Esophagus squamous epithelium (tissue), 5 donors: ENCODE results near the gene MED4. TPM values are rescaled to one million over a fixed set of nuclear protein-coding genes. Genes with fewer than 3 reads are reported as not detected.

ENCODE experiments used
- DNase-seq: peaks from one replicate; lab custom pipeline; 2025; lab: John Stamatoyannopoulos, UW
- H3K27ac ChIP-seq, 4 donors: fragments of 200-600 bp; sonication (generic); one replicate each; pipeline ENCODE4 v1.5.1; 2016 to 2019; ENCODE audit warnings: mild to moderate bottlenecking in 1 of 4
- H3K27me3 ChIP-seq, 4 donors: fragments of 200-600 bp; sonication (generic); 1 replicate in 3 of 4; 2 replicates in 1 of 4; pipeline versions ENCODE4 v1.5.1 to v1.6.0; 2017 to 2021; ENCODE audit warnings: antibody characterized with exemption in 1 of 4
- H3K36me3 ChIP-seq, 3 donors: fragments of 200-600 bp; sonication (generic); one replicate each; pipeline ENCODE4 v1.5.1; 2016 to 2019
- H3K4me1 ChIP-seq, 3 donors: fragments of 200-600 bp; sonication (generic); one replicate each; pipeline ENCODE4 v1.5.1; 2017 to 2019
- H3K4me3 ChIP-seq, 4 donors: fragments of 200-600 bp; sonication (generic); 1 replicate in 3 of 4; 2 replicates in 1 of 4; pipeline ENCODE4 v1.5.1; 2016 to 2019; ENCODE audit warnings: mild to moderate bottlenecking in 2 of 4, moderate library complexity in 1 of 4
- H3K9me3 ChIP-seq, 3 donors: fragments of 200-600 bp; sonication (generic); one replicate each; pipeline ENCODE4 v1.5.1; 2016 to 2019
- CTCF ChIP-seq, 6 experiments: fragments of 450-650 bp in 4 of 6; fragments of 200-600 bp in 2 of 6; sonication (generic) in 2 of 6; IDR thresholded peaks; one replicate each; pipeline ENCODE4 v1.5.1; 2016 to 2019; ENCODE audit warnings: antibody characterized with exemption in 6 of 6, mild to moderate bottlenecking in 4 of 6, moderate library complexity in 4 of 6
- POLR2A ChIP-seq, 4 donors: fragments of 450-650 bp; IDR thresholded peaks; one replicate each; pipeline ENCODE4 v1.6.1; 2017; ENCODE audit warnings: antibody characterized with exemption in 4 of 4, mild to moderate bottlenecking in 4 of 4, moderate library complexity in 3 of 4
- WGBS, 2 donors: methylation state at CpG; one replicate each; pipeline ENCODE4 v1.1.5; 2018; 5-methylcytosine and 5-hydroxymethylcytosine counted together
- intact Hi-C: fragments of 100-400 bp; cut with DNase I; formaldehyde crosslinking; loops from one replicate; pipeline ENCODE4 v1.15.0; 2022
- total RNA-seq, 4 donors: library from RNA; depleted of rRNA; stranded (reverse); fragments of >200 nt; gene quantifications; one replicate each; pipeline ENCODE4 v1.1.0, GENCODE V29; 2016
- donor health status: DM: yes; HTN: yes; CAD: no.

Gene MED4
- total RNA-seq, 4 donors from 2014 or later: 21.5 to 39.9 (median 32.3) TPM

GRCh38 chr13:48074006-48074405, 20.9 kb downstream of the MED4 start:
- intact Hi-C loops: no loop called here

GRCh38 chr13:48072787-48073186, 22.1 kb downstream of the MED4 start:
- Histone ChIP-seq H3K4me1 (no peaks in the 10 kb centered on the region), H3K9me3 (peaks cover 0 to 55% (median 30%) of the 10 kb centered on the region in 3 donors), H3K36me3 (peaks cover 17 to 100% (median 20%) of the 10 kb centered on the region in 3 donors), H3K4me3 (no peak overlapping the region), H3K27ac (no peak overlapping the region), H3K27me3 (no peaks in the 10 kb centered on the region)
- TF ChIP-seq CTCF (IDR thresholded peaks at IDR 0.05) (no peak), POLR2A (IDR thresholded peaks at IDR 0.05) (no peak)
- intact Hi-C loops: no loop called here
- no peak for DNase-seq
- 100% methylated on average over 2 of the region's 2 CpGs for WGBS, 2 donors

More at GRCh38 chr13:48074006-48074405, 20.9 kb downstream of the MED4 start:
- Histone ChIP-seq H3K4me1 (no peaks in the 10 kb centered on the region), H3K4me3 (no peak overlapping the region), H3K9me3 (peaks cover 0 to 43% (median 30%) of the 10 kb centered on the region in 3 donors), H3K27me3 (no peaks in the 10 kb centered on the region), H3K36me3 (peaks cover 23 to 100% (median 26%) of the 10 kb centered on the region in 3 donors), H3K27ac (no peak overlapping the region)
- TF ChIP-seq CTCF (IDR thresholded peaks at IDR 0.05): no peak
- TF ChIP-seq POLR2A (IDR thresholded peaks at IDR 0.05): no peak
- 95 to 97% methylated on average over 2 of the region's 2 CpGs for WGBS, 2 donors
- no peak for DNase-seq

- Histone ChIP-seq H3K4me3 (no peak overlapping the region), H3K36me3 (peaks cover 17 to 100% (median 20%) of the 10 kb centered on the region in 3 donors), H3K9me3 (peaks cover 0 to 60% (median 30%) of the 10 kb centered on the region in 3 donors), H3K27me3 (no peaks in the 10 kb centered on the region), H3K4me1 (no peaks in the 10 kb centered on the region), H3K27ac (no peak overlapping the region)
- no peak for TF ChIP-seq POLR2A (IDR thresholded peaks at IDR 0.05)
- TF ChIP-seq CTCF (IDR thresholded peaks at IDR 0.05): no peak
- 77 to 100% methylated on average over 2 to 3 of the region's 3 CpGs for WGBS, 2 donors
- intact Hi-C loops: no loop called here
- DNase-seq: no peak
Observed at GRCh38 chr13:48072304-48072703, 22.6 kb downstream of the MED4 start.

- peaks cover 0 to 69% (median 33%) of the 10 kb centered on the region in 3 donors for H3K9me3 ChIP-seq
- no peak for TF ChIP-seq POLR2A (IDR thresholded peaks at IDR 0.05)
- no peak for TF ChIP-seq CTCF (IDR thresholded peaks at IDR 0.05)
- intact Hi-C loops: no loop called here
- H3K36me3 ChIP-seq: peaks cover 16 to 100% (median 17%) of the 10 kb centered on the region in 3 donors
- no peak overlapping the region for H3K27ac ChIP-seq
- H3K4me3 ChIP-seq: no peak overlapping the region
- H3K27me3 ChIP-seq: no peaks in the 10 kb centered on the region
- 64 to 80% methylated on average over 5 of the region's 5 CpGs for WGBS, 2 donors
- H3K4me1 ChIP-seq: no peaks in the 10 kb centered on the region
- no peak for DNase-seq
Observed at GRCh38 chr13:48070942-48071341, 24.0 kb downstream of the MED4 start.

GRCh38 chr13:48069573-48069972, 25.3 kb downstream of the MED4 start:
- no peak overlapping the region for H3K27ac ChIP-seq
- H3K4me1 ChIP-seq: no peaks in the 10 kb centered on the region
- 90 to 95% methylated on average over 1 of the region's 1 CpG for WGBS, 2 donors
- H3K9me3 ChIP-seq: peaks cover 0 to 69% (median 33%) of the 10 kb centered on the region in 3 donors
- no peak for DNase-seq
- no peaks in the 10 kb centered on the region for H3K27me3 ChIP-seq
- TF ChIP-seq POLR2A (IDR thresholded peaks at IDR 0.05) (no peak), CTCF (IDR thresholded peaks at IDR 0.05) (no peak)
- H3K4me3 ChIP-seq: no peak overlapping the region
- intact Hi-C loops: no loop called here
- H3K36me3 ChIP-seq: peaks cover 12 to 98% (median 17%) of the 10 kb centered on the region in 3 donors
